Mesenchymal stem cell (in vitro differentiated cells and primary cell): Measurements from ENCODE around the gene C6orf120.

Experiments
- DNase-seq: peaks from one replicate; pipeline ENCODE4 v3.0.0-alpha.2; 2013
- H2AFZ ChIP-seq: one replicate; pipeline ENCODE4 v1.6.1; 2013; ENCODE audit warnings: low read depth, mild to moderate bottlenecking, control low read depth, inconsistent platforms, low read length, moderate library complexity
- H2AK5ac ChIP-seq: 2 replicates; pipeline ENCODE4 v1.6.1; 2013; ENCODE audit warnings: low read length, moderate library complexity, mild to moderate bottlenecking, inconsistent platforms; ENCODE audit not compliant: severe bottlenecking
- H2BK120ac ChIP-seq: one replicate; pipeline ENCODE4 v1.6.1; 2013; ENCODE audit warnings: low read depth, mild to moderate bottlenecking, inconsistent platforms, low read length, moderate library complexity
- H2BK12ac ChIP-seq, 2 experiments: one replicate each; pipeline ENCODE4 v1.6.1; 2013; ENCODE audit warnings: inconsistent platforms in 2 of 2, low read length in 2 of 2, mild to moderate bottlenecking in 2 of 2, moderate library complexity in 2 of 2, control low read depth in 1 of 2
- H2BK15ac ChIP-seq: one replicate; pipeline ENCODE4 v1.6.1; 2013; ENCODE audit warnings: mild to moderate bottlenecking, low read depth, inconsistent platforms; ENCODE audit not compliant: poor library complexity, severe bottlenecking
- H2BK5ac ChIP-seq: 2 replicates; pipeline ENCODE4 v1.6.1; 2013; ENCODE audit warnings: low read depth, mild to moderate bottlenecking, low read length, control low read depth, inconsistent platforms; ENCODE audit not compliant: poor library complexity, severe bottlenecking
- H3K14ac ChIP-seq, 2 experiments: one replicate each; pipeline ENCODE4 v1.6.1; 2013; ENCODE audit warnings: inconsistent platforms in 2 of 2, low read length in 2 of 2, control low read depth in 1 of 2, mild to moderate bottlenecking in 1 of 2, moderate library complexity in 1 of 2
- H3K18ac ChIP-seq, 2 experiments: one replicate each; pipeline ENCODE4 v1.6.1; 2013; ENCODE audit warnings: inconsistent platforms in 2 of 2, low read length in 2 of 2, control low read depth in 1 of 2, low read depth in 1 of 2, mild to moderate bottlenecking in 1 of 2
- H3K23ac ChIP-seq, 2 experiments: one replicate each; pipeline ENCODE4 v1.6.1; 2013; ENCODE audit warnings: inconsistent platforms in 2 of 2, low read length in 2 of 2, mild to moderate bottlenecking in 2 of 2, moderate library complexity in 2 of 2, control low read depth in 1 of 2
- H3K27ac ChIP-seq: 2 replicates; pipeline ENCODE4 v1.5.1; 2013; ENCODE audit warnings: mild to moderate bottlenecking, moderate library complexity, low read length, control low read depth, inconsistent platforms; ENCODE audit not compliant: poor library complexity, severe bottlenecking
- H3K27me3 ChIP-seq, 2 experiments: 2 replicates each; pipeline versions ENCODE4 v1.6.1 to v1.7.0; 2013; ENCODE audit warnings: low read length in 2 of 2, mild to moderate bottlenecking in 2 of 2, moderate library complexity in 2 of 2, control low read depth in 1 of 2, inconsistent platforms in 1 of 2; ENCODE audit not compliant: control insufficient read depth in 1 of 2, insufficient read depth in 1 of 2
- H3K36me3 ChIP-seq, 2 experiments: 2 replicates each; pipeline versions ENCODE4 v1.6.1 to v1.7.0; 2013; ENCODE audit warnings: low read length in 2 of 2, control low read depth in 1 of 2, inconsistent platforms in 1 of 2, low read depth in 1 of 2, mild to moderate bottlenecking in 1 of 2; ENCODE audit not compliant: insufficient read depth in 2 of 2, control insufficient read depth in 1 of 2
- H3K4ac ChIP-seq, 2 experiments: one replicate each; pipeline ENCODE4 v1.6.1; 2013; ENCODE audit warnings: inconsistent platforms in 2 of 2, low read length in 2 of 2, mild to moderate bottlenecking in 2 of 2, moderate library complexity in 2 of 2, control low read depth in 1 of 2, low read depth in 1 of 2
- H3K4me1 ChIP-seq: 2 replicates; pipeline ENCODE4 v1.6.1; 2013; ENCODE audit warnings: low read depth, low read length, control low read depth; ENCODE audit not compliant: control insufficient read depth, insufficient read depth
- H3K4me2 ChIP-seq: 2 replicates; pipeline ENCODE4 v1.6.1; 2013; ENCODE audit warnings: low read length, mild to moderate bottlenecking, inconsistent platforms; ENCODE audit not compliant: poor library complexity, severe bottlenecking
- H3K4me3 ChIP-seq, 2 experiments: 2 replicates each; pipeline versions ENCODE4 v1.5.1 to v1.7.0; 2013; ENCODE audit warnings: low read length in 2 of 2, mild to moderate bottlenecking in 2 of 2, control low read depth in 1 of 2, low read depth in 1 of 2; ENCODE audit not compliant: insufficient read depth in 1 of 2
- H3K79me1 ChIP-seq: replicated peaks from 2 replicates; pipeline ENCODE4 v1.6.1; 2013; ENCODE audit warnings: mild to moderate bottlenecking, control low read depth, low read length, inconsistent platforms; ENCODE audit not compliant: poor library complexity, severe bottlenecking
- H3K9ac ChIP-seq: 2 replicates; pipeline ENCODE4 v1.7.0; 2013; ENCODE audit warnings: mild to moderate bottlenecking, low read length, moderate library complexity
- H3K9me3 ChIP-seq: 2 replicates; pipeline ENCODE4 v1.7.0; 2013; ENCODE audit warnings: mild to moderate bottlenecking, low read length; ENCODE audit not compliant: control insufficient read depth
- H4K8ac ChIP-seq: one replicate; pipeline ENCODE4 v1.6.1; 2013; ENCODE audit warnings: inconsistent platforms, mild to moderate bottlenecking, low read length, moderate library complexity
- H4K91ac ChIP-seq: one replicate; pipeline ENCODE4 v1.6.1; 2013; ENCODE audit warnings: mild to moderate bottlenecking, low read length, inconsistent platforms
- whole genome bisulfite sequencing: methylation state at CpG from one replicate; pipeline ENCODE4 v1.1.7; 2013; ENCODE audit warnings: mixed read lengths; 5-methylcytosine and 5-hydroxymethylcytosine counted together

Gene C6orf120

GRCh38 chr6:169665289-169665688 lies 36.6 kb upstream of the C6orf120 start:
- Histone ChIP-seq H3K27ac (no peak overlapping the region), H3K9me3 (no peaks in the 10 kb centered on the region)
- WGBS: 98% methylated on average over 8 of the region's 9 CpGs

GRCh38 chr6:169666441-169666840 lies 35.5 kb upstream of the C6orf120 start:
- H3K4me2 ChIP-seq: no peak overlapping the region
- H3K14ac ChIP-seq: no peak overlapping the region
- no peak overlapping the region for H3K27ac ChIP-seq
- no peak overlapping the region for H2AFZ ChIP-seq
- H4K8ac ChIP-seq: no peak overlapping the region
- H3K23ac ChIP-seq: no peak overlapping the region
- no peak overlapping the region for H3K4ac ChIP-seq
- H3K9me3 ChIP-seq: no peaks in the 10 kb centered on the region
- no peak overlapping the region for H3K18ac ChIP-seq
- H2BK5ac ChIP-seq: no peak overlapping the region
- 95% methylated on average over 18 of the region's 18 CpGs for WGBS
- no peaks in the 10 kb centered on the region for H3K4me1 ChIP-seq
- no peak overlapping the region for H4K91ac ChIP-seq
- peak overlapping the region in 1 of 2 experiments; percentile 41 for H3K4me3 ChIP-seq
- no peak overlapping the region for H2AK5ac ChIP-seq
- H3K9ac ChIP-seq: no peak overlapping the region
- peaks cover 48 to 71% of the 10 kb centered on the region in 2 experiments for H3K36me3 ChIP-seq
- no peak overlapping the region for H2BK15ac ChIP-seq
- H2BK120ac ChIP-seq: no peak overlapping the region
- no peaks in the 10 kb centered on the region for H3K27me3 ChIP-seq
- H2BK12ac ChIP-seq: no peak overlapping the region
- DNase-seq: no peak
- peaks cover 8% of the 10 kb centered on the region for H3K79me1 ChIP-seq

More at GRCh38 chr6:169665289-169665688, 36.6 kb upstream of the C6orf120 start:
- Histone ChIP-seq H3K27me3 (no peaks in the 10 kb centered on the region), H3K9ac (no peak overlapping the region), H3K14ac (no peak overlapping the region), H3K79me1 (peaks cover 5% of the 10 kb centered on the region), H2AK5ac (no peak overlapping the region), H2BK15ac (no peak overlapping the region), H2BK5ac (no peak overlapping the region), H3K36me3 (peaks cover 51 to 69% of the 10 kb centered on the region in 2 experiments), H3K4me1 (no peaks in the 10 kb centered on the region), H4K91ac (no peak overlapping the region), H3K4me3 (no peak overlapping the region), H2BK12ac (no peak overlapping the region), H3K4me2 (no peak overlapping the region), H4K8ac (no peak overlapping the region), H3K18ac (no peak overlapping the region), H2AFZ (no peak overlapping the region), H3K4ac (no peak overlapping the region), H2BK120ac (no peak overlapping the region), H3K23ac (no peak overlapping the region)
- DNase-seq: no peak

GRCh38 chr6:169667716-169668115 lies 34.2 kb upstream of the C6orf120 start:
- H2BK12ac ChIP-seq: no peak overlapping the region
- no peak overlapping the region for H2BK120ac ChIP-seq
- no peaks in the 10 kb centered on the region for H3K9me3 ChIP-seq
- peaks cover 9% of the 10 kb centered on the region for H3K79me1 ChIP-seq
- no peak overlapping the region for H2AFZ ChIP-seq
- peak overlapping the region; percentile 41 for H4K8ac ChIP-seq
- WGBS: 97% methylated on average over 27 of the region's 27 CpGs
- no peaks in the 10 kb centered on the region for H3K27me3 ChIP-seq
- H3K4me1 ChIP-seq: no peaks in the 10 kb centered on the region
- H3K14ac ChIP-seq: no peak overlapping the region
- no peak overlapping the region for H2BK15ac ChIP-seq
- H3K18ac ChIP-seq: no peak overlapping the region
- H2AK5ac ChIP-seq: no peak overlapping the region
- no peak overlapping the region for H3K4me3 ChIP-seq
- H3K4me2 ChIP-seq: no peak overlapping the region
- no peak overlapping the region for H2BK5ac ChIP-seq
- no peak overlapping the region for H3K23ac ChIP-seq
- H3K36me3 ChIP-seq: peaks cover 47 to 68% of the 10 kb centered on the region in 2 experiments
- no peak overlapping the region for H4K91ac ChIP-seq
- DNase-seq: no peak
- no peak overlapping the region for H3K9ac ChIP-seq
- no peak overlapping the region for H3K27ac ChIP-seq
- H3K4ac ChIP-seq: no peak overlapping the region

- H2AK5ac ChIP-seq: no peak overlapping the region
- no peak overlapping the region for H2BK12ac ChIP-seq
- no peak overlapping the region for H3K18ac ChIP-seq
- no peaks in the 10 kb centered on the region for H3K27me3 ChIP-seq
- no peak overlapping the region for H3K9ac ChIP-seq
- peaks cover 45 to 66% of the 10 kb centered on the region in 2 experiments for H3K36me3 ChIP-seq
- WGBS: 99% methylated on average over 14 of the region's 15 CpGs
- H3K23ac ChIP-seq: no peak overlapping the region
- H3K4me2 ChIP-seq: no peak overlapping the region
- H3K9me3 ChIP-seq: no peaks in the 10 kb centered on the region
- peak overlapping the region; percentile 28 for H4K91ac ChIP-seq
- H2BK15ac ChIP-seq: no peak overlapping the region
- no peak overlapping the region for H4K8ac ChIP-seq
- H2AFZ ChIP-seq: no peak overlapping the region
- no peak overlapping the region for H3K27ac ChIP-seq
- no peak overlapping the region for H3K4me3 ChIP-seq
- H2BK120ac ChIP-seq: no peak overlapping the region
- H2BK5ac ChIP-seq: no peak overlapping the region
- H3K79me1 ChIP-seq: peaks cover 12% of the 10 kb centered on the region
- H3K14ac ChIP-seq: no peak overlapping the region
- no peak for DNase-seq
- H3K4me1 ChIP-seq: no peaks in the 10 kb centered on the region
- no peak overlapping the region for H3K4ac ChIP-seq
Measured at GRCh38 chr6:169668203-169668847, 33.6 kb upstream of the C6orf120 start.
